AG09309 (cell line): Measurements from ENCODE around the gene PLCG1.

Experiments used
- DNase-seq: peaks from one replicate; pipeline ENCODE4 v3.0.0-alpha.2; 2010; ENCODE audit warnings: low read depth
- H3K4me3 ChIP-seq: 2 replicates; pipeline ENCODE4 v1.5.1; 2011; ENCODE audit warnings: mild to moderate bottlenecking, low read depth, low read length, moderate library complexity; ENCODE audit not compliant: control insufficient read depth
- TF ChIP-seq, protein P1 (sequence below): IDR thresholded peaks from 2 replicates; pipeline ENCODE4 v1.5.1; 2011; ENCODE audit warnings: mild to moderate bottlenecking, low read depth, low read length, inconsistent platforms; ENCODE audit not compliant: insufficient read depth, control insufficient read depth; ENCODE audit errors: missing control alignments

Gene PLCG1

DNA sequence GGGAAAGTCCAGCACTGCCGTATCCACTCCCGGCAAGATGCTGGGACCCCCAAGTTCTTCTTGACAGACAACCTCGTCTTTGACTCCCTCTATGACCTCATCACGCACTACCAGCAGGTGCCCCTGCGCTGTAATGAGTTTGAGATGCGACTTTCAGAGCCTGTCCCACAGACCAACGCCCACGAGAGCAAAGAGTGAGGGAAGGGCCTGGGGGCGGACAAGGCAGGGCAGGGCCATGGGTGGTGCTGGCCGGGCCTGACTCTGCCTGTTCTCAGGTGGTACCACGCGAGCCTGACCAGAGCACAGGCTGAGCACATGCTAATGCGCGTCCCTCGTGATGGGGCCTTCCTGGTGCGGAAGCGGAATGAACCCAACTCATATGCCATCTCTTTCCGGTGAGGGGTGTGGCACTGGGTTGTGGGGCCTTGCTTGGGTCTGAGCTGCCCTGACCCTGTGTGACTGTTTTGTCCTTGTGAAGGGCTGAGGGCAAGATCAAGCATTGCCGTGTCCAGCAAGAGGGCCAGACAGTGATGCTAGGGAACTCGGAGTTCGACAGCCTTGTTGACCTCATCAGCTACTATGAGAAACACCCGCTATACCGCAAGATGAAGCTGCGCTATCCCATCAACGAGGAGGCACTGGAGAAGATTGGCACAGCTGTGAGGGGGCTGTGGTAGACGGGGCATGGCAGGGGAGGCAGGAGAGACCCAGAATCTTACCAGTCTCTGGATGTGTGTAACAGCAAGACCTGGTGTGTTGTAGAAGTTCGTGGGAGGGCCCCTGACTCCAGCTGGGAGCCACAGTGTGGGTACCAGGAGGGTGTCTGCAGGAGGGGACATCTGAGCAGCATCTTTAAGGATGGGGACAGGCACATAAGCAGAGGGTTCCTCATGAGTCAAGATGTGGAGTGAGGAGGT, 29.1 kb downstream of the PLCG1 start:
- H3K4me3 ChIP-seq, result no peak overlapping the region
- DNase-seq, result no peak
- TF ChIP-seq, protein P1, sequence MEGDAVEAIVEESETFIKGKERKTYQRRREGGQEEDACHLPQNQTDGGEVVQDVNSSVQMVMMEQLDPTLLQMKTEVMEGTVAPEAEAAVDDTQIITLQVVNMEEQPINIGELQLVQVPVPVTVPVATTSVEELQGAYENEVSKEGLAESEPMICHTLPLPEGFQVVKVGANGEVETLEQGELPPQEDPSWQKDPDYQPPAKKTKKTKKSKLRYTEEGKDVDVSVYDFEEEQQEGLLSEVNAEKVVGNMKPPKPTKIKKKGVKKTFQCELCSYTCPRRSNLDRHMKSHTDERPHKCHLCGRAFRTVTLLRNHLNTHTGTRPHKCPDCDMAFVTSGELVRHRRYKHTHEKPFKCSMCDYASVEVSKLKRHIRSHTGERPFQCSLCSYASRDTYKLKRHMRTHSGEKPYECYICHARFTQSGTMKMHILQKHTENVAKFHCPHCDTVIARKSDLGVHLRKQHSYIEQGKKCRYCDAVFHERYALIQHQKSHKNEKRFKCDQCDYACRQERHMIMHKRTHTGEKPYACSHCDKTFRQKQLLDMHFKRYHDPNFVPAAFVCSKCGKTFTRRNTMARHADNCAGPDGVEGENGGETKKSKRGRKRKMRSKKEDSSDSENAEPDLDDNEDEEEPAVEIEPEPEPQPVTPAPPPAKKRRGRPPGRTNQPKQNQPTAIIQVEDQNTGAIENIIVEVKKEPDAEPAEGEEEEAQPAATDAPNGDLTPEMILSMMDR, result no peak

DNA sequence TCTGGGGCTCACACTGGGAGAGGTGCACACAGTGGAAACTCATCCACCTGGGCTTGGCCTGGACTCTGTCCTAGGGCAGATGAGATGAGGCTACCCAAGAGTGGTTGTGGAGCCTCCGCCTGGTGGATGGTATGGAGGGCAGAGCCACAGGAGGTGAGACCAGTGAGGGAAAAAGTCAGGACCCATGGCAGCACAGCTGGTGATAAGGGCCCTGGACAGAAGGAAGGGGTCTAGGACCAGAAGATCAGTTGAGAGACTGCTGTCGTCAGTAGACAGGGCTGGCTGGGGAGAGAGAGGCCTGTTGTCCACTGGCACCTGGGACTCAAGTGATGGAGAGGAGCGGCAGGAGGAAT, 29.8 kb downstream of the PLCG1 start:
- no peak for DNase-seq
- TF ChIP-seq, protein P1, result no peak
- no peak overlapping the region for H3K4me3 ChIP-seq

DNA sequence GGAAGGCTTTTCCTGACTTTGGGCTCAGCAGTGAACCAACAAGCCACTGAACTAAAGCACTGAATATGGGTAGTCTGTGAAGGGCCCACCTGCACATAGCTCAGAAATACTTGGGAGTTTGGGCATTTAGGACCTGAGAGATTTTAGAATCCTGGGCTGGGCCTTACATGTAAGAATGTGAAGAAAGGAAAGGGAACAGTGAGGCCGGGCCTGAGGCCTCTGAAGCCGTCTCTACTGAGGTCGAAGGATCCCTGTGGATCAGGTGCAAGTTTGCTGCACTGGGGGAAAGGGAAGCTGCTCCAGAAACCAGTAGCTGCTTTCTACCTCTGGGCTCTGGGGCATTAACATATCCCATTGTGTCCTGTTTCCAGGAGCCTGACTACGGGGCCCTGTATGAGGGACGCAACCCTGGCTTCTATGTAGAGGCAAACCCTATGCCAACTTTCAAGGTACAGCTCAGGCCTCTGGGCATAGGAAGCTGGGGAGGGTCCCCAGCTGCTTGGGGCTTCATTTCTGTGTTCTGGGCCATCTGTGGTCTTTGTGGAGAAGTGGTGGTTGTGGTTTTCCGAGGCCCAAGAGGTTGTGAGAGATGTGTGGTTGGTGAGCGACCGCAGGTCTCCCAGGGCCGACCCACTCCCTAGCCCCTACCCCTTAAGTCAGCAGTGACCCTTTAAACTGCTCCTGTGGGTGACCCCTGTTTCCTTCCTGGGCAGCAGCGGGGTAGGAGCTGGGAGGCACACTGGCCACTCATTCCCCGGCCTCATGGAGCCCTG, 30.3 kb downstream of the PLCG1 start:
- no peak for DNase-seq
- no peak overlapping the region for H3K4me3 ChIP-seq
- TF ChIP-seq, protein P1, result no peak

DNA sequence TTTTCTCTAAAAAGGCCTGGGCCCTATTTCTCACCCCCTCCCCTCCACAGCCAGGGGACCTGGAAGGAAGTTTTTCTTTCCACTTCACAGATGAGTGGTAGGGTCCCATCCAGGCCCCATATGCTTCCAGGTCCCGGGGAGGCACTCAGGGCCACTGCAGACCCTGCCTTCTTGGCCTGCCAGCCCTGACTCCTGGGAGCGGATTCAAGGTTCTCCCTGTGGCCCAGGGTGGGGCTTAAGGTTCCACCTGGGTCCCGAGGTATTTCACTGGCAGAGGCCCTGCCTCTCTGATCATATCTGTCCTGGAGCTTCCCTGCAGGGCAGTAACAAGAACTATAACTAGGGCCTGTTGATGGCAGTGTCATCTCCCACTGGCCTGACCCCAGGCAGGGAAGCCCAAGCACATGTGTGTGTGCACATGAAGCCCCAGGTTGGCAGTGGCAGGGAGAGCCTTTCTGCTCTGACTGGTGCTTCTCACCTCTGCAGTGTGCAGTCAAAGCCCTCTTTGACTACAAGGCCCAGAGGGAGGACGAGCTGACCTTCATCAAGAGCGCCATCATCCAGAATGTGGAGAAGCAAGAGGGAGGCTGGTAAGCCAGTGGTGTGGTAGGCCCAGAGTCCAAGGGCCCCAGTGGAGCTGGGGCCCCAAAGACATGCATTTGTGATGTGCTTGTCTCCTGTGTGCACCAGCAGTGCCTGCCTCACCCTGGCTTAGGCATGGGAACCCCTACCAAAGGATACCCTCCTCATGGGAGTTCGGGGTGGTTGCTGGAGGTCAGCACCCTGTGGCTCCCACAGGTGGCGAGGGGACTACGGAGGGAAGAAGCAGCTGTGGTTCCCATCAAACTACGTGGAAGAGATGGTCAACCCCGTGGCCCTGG, 31.2 kb downstream of the PLCG1 start:
- DNase-seq, result no peak
- TF ChIP-seq, protein P1, result no peak
- no peak overlapping the region for H3K4me3 ChIP-seq

DNA sequence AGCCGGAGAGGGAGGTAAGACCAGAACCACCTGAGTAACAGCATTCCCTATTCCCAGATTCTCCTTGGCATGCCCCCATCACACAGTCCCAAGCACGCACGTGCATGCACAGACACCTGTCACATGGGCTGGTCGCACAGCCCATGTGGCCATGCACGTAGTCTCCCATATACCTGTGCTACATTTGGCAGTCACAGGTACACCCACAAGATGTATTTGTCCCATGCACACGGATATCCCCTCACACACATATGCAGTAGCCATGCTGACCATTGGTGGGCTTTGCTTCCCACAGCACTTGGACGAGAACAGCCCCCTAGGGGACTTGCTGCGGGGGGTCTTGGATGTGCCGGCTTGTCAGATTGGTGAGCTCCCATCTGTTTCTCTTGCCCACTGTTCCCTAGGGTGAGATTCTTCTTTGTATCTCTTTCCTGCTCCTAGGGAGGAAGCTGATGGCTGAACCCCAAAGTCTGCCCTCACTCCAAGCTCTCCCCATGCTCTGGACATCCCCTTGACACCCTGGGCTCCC, 31.9 kb downstream of the PLCG1 start:
- TF ChIP-seq, protein P1, result no peak
- H3K4me3 ChIP-seq, result no peak overlapping the region
- DNase-seq, result no peak
